ENCODE data around the gene CXCL14. TPM values are rescaled to one million over a fixed set of nuclear protein-coding genes. Genes with fewer than 3 reads are reported as not detected.

CXCL14 gene
- total RNA-seq, 2 donors from 2014 or later, result not detected

GRCh38 chr5:135582099-135582781 is 3.4 kb upstream of the CXCL14 start:
- no peak overlapping the region for H3K27ac Mint-ChIP-seq
- ATAC-seq (no peak), DNase-seq (ENCODE audit: low spot score in 2 of 2) (no peak)
- H3K36me3 Mint-ChIP-seq, result no peaks in the 10 kb centered on the region
- no peaks in the 10 kb centered on the region for H3K9me3 Mint-ChIP-seq

GRCh38 chr5:135578305-135578684 is 496 bp downstream of the CXCL14 start:
- DNase-seq (ENCODE audit: low spot score in 2 of 2) (no peak), ATAC-seq (no peak)
- Mint-ChIP-seq H3K27ac (no peak overlapping the region), H3K9me3 (no peaks in the 10 kb centered on the region), H3K36me3 (no peaks in the 10 kb centered on the region)

GRCh38 chr5:135577421-135577820 is 1.4 kb downstream of the CXCL14 start:
- Mint-ChIP-seq H3K36me3 (no peaks in the 10 kb centered on the region), H3K9me3 (no peaks in the 10 kb centered on the region), H3K27ac (no peak overlapping the region)
- DNase-seq (ENCODE audit: low spot score in 2 of 2) (no peak), ATAC-seq (no peak)

- ATAC-seq (no peak), DNase-seq (ENCODE audit: low spot score in 2 of 2) (no peak)
- Mint-ChIP-seq H3K27ac (no peak overlapping the region), H3K36me3 (no peaks in the 10 kb centered on the region), H3K9me3 (no peaks in the 10 kb centered on the region)
Observed at GRCh38 chr5:135576075-135576599, 2.7 kb downstream of the CXCL14 start.

GRCh38 chr5:135574493-135574892 is 4.3 kb downstream of the CXCL14 start:
- Mint-ChIP-seq H3K9me3 (no peaks in the 10 kb centered on the region), H3K27ac (no peak overlapping the region), H3K36me3 (no peaks in the 10 kb centered on the region)
- DNase-seq (ENCODE audit: low spot score in 2 of 2), result no peak
- ATAC-seq, result no peak

GRCh38 chr5:135571902-135572301 is 6.9 kb downstream of the CXCL14 start:
- Mint-ChIP-seq H3K27ac (no peak overlapping the region), H3K36me3 (no peaks in the 10 kb centered on the region), H3K9me3 (no peaks in the 10 kb centered on the region)
- DNase-seq (ENCODE audit: low spot score in 2 of 2) (no peak), ATAC-seq (no peak)

- H3K36me3 Mint-ChIP-seq, result no peaks in the 10 kb centered on the region
- no peak overlapping the region for H3K27ac Mint-ChIP-seq
- ATAC-seq, result no peak
- no peak for DNase-seq (ENCODE audit: low spot score in 2 of 2)
- H3K9me3 Mint-ChIP-seq, result no peaks in the 10 kb centered on the region
Observed at GRCh38 chr5:135571066-135571609, 7.7 kb downstream of the CXCL14 start.

- no peaks in the 10 kb centered on the region for H3K9me3 Mint-ChIP-seq
Observed at GRCh38 chr5:135570453-135570764, 8.4 kb downstream of the CXCL14 start.

GRCh38 chr5:135569755-135570452 is 8.9 kb downstream of the CXCL14 start:
- H3K9me3 Mint-ChIP-seq, result no peaks in the 10 kb centered on the region
- peak in 1 of 2 donors; percentile 49 for ATAC-seq
- H3K36me3 Mint-ChIP-seq, result no peaks in the 10 kb centered on the region
- no peak for DNase-seq (ENCODE audit: low spot score in 2 of 2)
- no peak overlapping the region for H3K27ac Mint-ChIP-seq

More at GRCh38 chr5:135570453-135570764, 8.4 kb downstream of the CXCL14 start:
- Mint-ChIP-seq H3K27ac (no peak overlapping the region), H3K36me3 (no peaks in the 10 kb centered on the region)
- DNase-seq (ENCODE audit: low spot score in 2 of 2) (no peak), ATAC-seq (no peak)

GRCh38 chr5:135568923-135569360 is 9.8 kb downstream of the CXCL14 start:
- DNase-seq (ENCODE audit: low spot score in 2 of 2) (no peak), ATAC-seq (no peak)
- Mint-ChIP-seq H3K9me3 (no peaks in the 10 kb centered on the region), H3K27ac (no peak overlapping the region), H3K36me3 (no peaks in the 10 kb centered on the region)

- ATAC-seq (no peak), DNase-seq (ENCODE audit: low spot score in 2 of 2) (no peak)
- H3K36me3 Mint-ChIP-seq, result no peaks in the 10 kb centered on the region
- H3K27ac Mint-ChIP-seq, result no peak overlapping the region
- H3K9me3 Mint-ChIP-seq, result no peaks in the 10 kb centered on the region
Observed at GRCh38 chr5:135568246-135568645, 10.5 kb downstream of the CXCL14 start.

- ATAC-seq (no peak), DNase-seq (ENCODE audit: low spot score in 2 of 2) (no peak)
- no peak overlapping the region for H3K27ac Mint-ChIP-seq
- no peaks in the 10 kb centered on the region for H3K9me3 Mint-ChIP-seq
- no peaks in the 10 kb centered on the region for H3K36me3 Mint-ChIP-seq
Observed at GRCh38 chr5:135567661-135568060, 11.1 kb downstream of the CXCL14 start.

GRCh38 chr5:135566422-135567400 is 12.1 kb downstream of the CXCL14 start:
- Mint-ChIP-seq H3K27ac (peak overlapping the region in 1 of 2 donors; percentile 60), H3K9me3 (no peaks in the 10 kb centered on the region), H3K36me3 (no peaks in the 10 kb centered on the region)
- ATAC-seq, result no peak
- DNase-seq (ENCODE audit: low spot score in 2 of 2), result no peak

GRCh38 chr5:135565725-135566421 is 12.9 kb downstream of the CXCL14 start:
- Mint-ChIP-seq H3K27ac (peak overlapping the region in 1 of 2 donors; percentile 60), H3K36me3 (no peaks in the 10 kb centered on the region), H3K9me3 (no peaks in the 10 kb centered on the region)
- ATAC-seq (peak; percentile 66 to 77), DNase-seq (ENCODE audit: low spot score in 2 of 2) (peak in 1 of 2 donors; percentile 83)

- no peaks in the 10 kb centered on the region for H3K36me3 Mint-ChIP-seq
- H3K27ac Mint-ChIP-seq, result no peak overlapping the region
- ATAC-seq, result no peak
- DNase-seq (ENCODE audit: low spot score in 2 of 2), result no peak
- no peaks in the 10 kb centered on the region for H3K9me3 Mint-ChIP-seq
Observed at GRCh38 chr5:135565266-135565665, 13.5 kb downstream of the CXCL14 start.

GRCh38 chr5:135564331-135564730 is 14.5 kb downstream of the CXCL14 start:
- Mint-ChIP-seq H3K9me3 (no peaks in the 10 kb centered on the region), H3K27ac (no peak overlapping the region), H3K36me3 (no peaks in the 10 kb centered on the region)
- ATAC-seq, result no peak
- no peak for DNase-seq (ENCODE audit: low spot score in 2 of 2)
